Kidney (tissue), 14 donors: ENCODE data around the gene RHOU. TPM values are rescaled to one million over a fixed set of nuclear protein-coding genes. Genes with fewer than 3 reads are reported as not detected.

Experiments used
- DNase-seq, 5 donors: peaks; one replicate each; pipeline ENCODE4 v3.0.0-alpha.2; 2013 to 2020
- FAIRE-seq: peaks from 2 replicates; lab custom pipeline; 2012; peaks lifted over from hg19 to GRCh38; lab: Jason Lieb, UNC
- H3K27ac ChIP-seq, 2 donors: one replicate each; pipeline ENCODE4 v1.7.0; 2013; ENCODE audit warnings: low read depth in 2 of 2, low read length in 2 of 2, inconsistent platforms in 1 of 2
- H3K27me3 ChIP-seq: one replicate; pipeline ENCODE4 v1.7.1; 2013; ENCODE audit warnings: low read length, inconsistent platforms; ENCODE audit not compliant: control insufficient read depth, insufficient read depth
- H3K36me3 ChIP-seq, 3 donors: one replicate each; pipeline versions ENCODE4 v1.7.0 to v1.7.1; 2013; ENCODE audit warnings: low read length in 3 of 3, control low read depth in 1 of 3, inconsistent platforms in 1 of 3; ENCODE audit not compliant: insufficient read depth in 3 of 3, control insufficient read depth in 2 of 3
- H3K4me1 ChIP-seq, 3 donors: one replicate each; pipeline versions ENCODE4 v1.7.0 to v1.7.1; 2013; ENCODE audit warnings: low read length in 3 of 3, inconsistent platforms in 1 of 3, low read depth in 1 of 3; ENCODE audit not compliant: control insufficient read depth in 2 of 3, insufficient read depth in 2 of 3
- H3K4me3 ChIP-seq, 3 donors: one replicate each; pipeline versions ENCODE4 v1.7.0 to v1.8.1; 2013; ENCODE audit warnings: low read length in 3 of 3, control low read depth in 1 of 3, inconsistent platforms in 1 of 3
- H3K9ac ChIP-seq, 3 donors: one replicate each; pipeline versions ENCODE4 v1.7.0 to v1.7.1; 2013; ENCODE audit warnings: low read length in 3 of 3, control low read depth in 1 of 3, inconsistent platforms in 1 of 3
- H3K9me3 ChIP-seq, 3 donors: one replicate each; pipeline versions ENCODE4 v1.7.0 to v1.7.1; 2013; ENCODE audit warnings: low read length in 3 of 3, control low read depth in 1 of 3, inconsistent platforms in 1 of 3; ENCODE audit not compliant: control insufficient read depth in 2 of 3, insufficient read depth in 1 of 3
- intact Hi-C: fragments of 100-400 bp; cut with DNase I; formaldehyde crosslinking; loops from one replicate; pipeline ENCODE4 v1.11.1; 2022
- polyA plus RNA-seq: library from polyadenylated mRNA; stranded (reverse); fragments of 350-450 nt; fragmentation: Illumina TruSeq; extraction: RNeasy Lipid Tissue Mini Kit (QIAGEN cat#74804); gene quantifications from one replicate; pipeline ENCODE4 v1.2.3, GENCODE V29; 2014; ENCODE audit warnings: low read depth, low replicate concordance; ENCODE audit not compliant: insufficient read depth
- total RNA-seq: library from RNA; stranded (reverse); fragmentation: NEBNext Ultra II Directional; extraction: Animal tissue kit (Norgen Biotek cat#: 25700); gene quantifications from one replicate; pipeline ENCODE4 v1.2.1, GENCODE V29; 2021
- TF ChIP-seq, protein P1 (sequence below): IDR thresholded peaks from 3 replicates; pipeline ENCODE4 v1.5.1; 2012; ENCODE audit warnings: mild to moderate bottlenecking, moderate library complexity, borderline replicate concordance; ENCODE audit not compliant: insufficient read depth; ENCODE audit errors: extremely low read depth
- donor health status: control.
- donor health status: control.
- donor health status: control.
- donor health status: control.
- donor health status: control.
- donor health status: DM: yes; HTN: yes; CAD: no.
- donor health status: Normal renal cell carcinoma (clear cell type).

Gene RHOU
- total and polyA plus RNA-seq, 2 donors from 2014 or later: 4.7 to 22.1 TPM

DNA sequence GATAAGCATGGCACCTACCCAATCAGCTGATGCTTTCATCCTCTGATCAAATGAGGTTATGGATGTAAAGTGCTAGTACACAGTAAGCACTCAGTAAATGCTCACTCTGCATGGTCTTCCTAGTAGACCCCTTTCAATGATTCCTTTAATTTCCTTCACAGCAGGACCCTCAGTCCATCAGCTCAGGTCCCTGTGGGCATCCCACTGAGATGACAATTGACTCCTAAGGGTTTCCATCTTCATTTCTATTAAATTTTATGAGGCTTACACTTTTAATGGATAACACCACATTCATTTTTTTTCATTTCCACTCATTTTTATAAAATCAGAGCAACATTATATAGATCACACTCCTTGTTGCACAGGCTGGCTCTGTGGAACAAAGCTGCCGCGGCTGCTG, 12.8 kb downstream of the RHOU start:
- TF ChIP-seq, protein P1, sequence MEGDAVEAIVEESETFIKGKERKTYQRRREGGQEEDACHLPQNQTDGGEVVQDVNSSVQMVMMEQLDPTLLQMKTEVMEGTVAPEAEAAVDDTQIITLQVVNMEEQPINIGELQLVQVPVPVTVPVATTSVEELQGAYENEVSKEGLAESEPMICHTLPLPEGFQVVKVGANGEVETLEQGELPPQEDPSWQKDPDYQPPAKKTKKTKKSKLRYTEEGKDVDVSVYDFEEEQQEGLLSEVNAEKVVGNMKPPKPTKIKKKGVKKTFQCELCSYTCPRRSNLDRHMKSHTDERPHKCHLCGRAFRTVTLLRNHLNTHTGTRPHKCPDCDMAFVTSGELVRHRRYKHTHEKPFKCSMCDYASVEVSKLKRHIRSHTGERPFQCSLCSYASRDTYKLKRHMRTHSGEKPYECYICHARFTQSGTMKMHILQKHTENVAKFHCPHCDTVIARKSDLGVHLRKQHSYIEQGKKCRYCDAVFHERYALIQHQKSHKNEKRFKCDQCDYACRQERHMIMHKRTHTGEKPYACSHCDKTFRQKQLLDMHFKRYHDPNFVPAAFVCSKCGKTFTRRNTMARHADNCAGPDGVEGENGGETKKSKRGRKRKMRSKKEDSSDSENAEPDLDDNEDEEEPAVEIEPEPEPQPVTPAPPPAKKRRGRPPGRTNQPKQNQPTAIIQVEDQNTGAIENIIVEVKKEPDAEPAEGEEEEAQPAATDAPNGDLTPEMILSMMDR: no peak
- no peaks in the 10 kb centered on the region for H3K9me3 ChIP-seq
- DNase-seq (no peak), FAIRE-seq (no peak)
- no peak overlapping the region for H3K9ac ChIP-seq
- intact Hi-C loops: no loop called here
- H3K27ac ChIP-seq: no peak overlapping the region
- H3K4me3 ChIP-seq: no peak overlapping the region
- H3K27me3 ChIP-seq: no peaks in the 10 kb centered on the region
- no peaks in the 10 kb centered on the region for H3K36me3 ChIP-seq
- no peaks in the 10 kb centered on the region for H3K4me1 ChIP-seq

DNA sequence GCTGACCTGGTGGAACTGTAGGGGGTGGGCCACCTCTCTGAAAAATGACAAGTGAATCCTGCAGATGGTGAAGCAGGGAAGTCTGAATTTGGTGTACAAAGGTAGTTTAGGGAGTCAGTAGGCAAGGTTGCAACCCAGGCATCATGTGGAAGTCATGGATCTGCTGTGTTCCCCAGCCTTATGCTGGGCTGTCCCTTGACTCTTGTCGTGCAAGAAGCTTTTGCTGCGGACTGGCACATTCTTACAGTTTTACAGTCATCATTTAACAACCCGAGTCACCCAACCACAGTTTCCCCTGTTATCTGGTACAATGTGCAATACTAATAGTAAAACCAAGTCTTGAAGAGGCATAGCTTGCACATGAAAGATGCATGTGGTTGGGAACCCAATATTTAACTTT, 13.2 kb downstream of the RHOU start:
- intact Hi-C loops: no loop called here
- TF ChIP-seq, protein P1: no peak
- Histone ChIP-seq H3K9me3 (no peaks in the 10 kb centered on the region), H3K27me3 (no peaks in the 10 kb centered on the region), H3K4me3 (no peak overlapping the region), H3K4me1 (no peaks in the 10 kb centered on the region), H3K36me3 (no peaks in the 10 kb centered on the region), H3K9ac (no peak overlapping the region), H3K27ac (no peak overlapping the region)
- no peak for DNase-seq
- no peak for FAIRE-seq

DNA sequence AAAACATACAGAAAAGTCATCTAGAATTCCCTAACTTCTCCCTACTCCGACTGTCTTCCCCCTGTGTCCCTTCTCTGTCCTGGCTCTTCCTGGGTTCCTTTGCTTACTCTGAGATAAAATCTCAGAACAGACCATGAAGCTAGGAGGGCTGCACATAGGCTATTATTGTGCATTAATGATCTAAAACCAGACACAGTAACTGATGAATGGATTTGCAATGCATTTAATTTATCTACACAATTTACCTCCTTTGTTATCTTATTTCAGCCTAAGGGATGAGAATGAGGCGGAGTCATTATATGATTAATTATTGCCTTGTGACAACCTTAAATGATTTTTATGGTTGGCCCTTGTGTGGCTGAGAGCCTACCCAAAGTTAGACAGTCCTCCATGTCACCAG, 14.5 kb downstream of the RHOU start:
- Histone ChIP-seq H3K4me3 (no peak overlapping the region), H3K4me1 (no peaks in the 10 kb centered on the region), H3K27me3 (no peaks in the 10 kb centered on the region), H3K27ac (no peak overlapping the region), H3K9ac (no peak overlapping the region), H3K36me3 (no peaks in the 10 kb centered on the region), H3K9me3 (no peaks in the 10 kb centered on the region)
- DNase-seq (no peak), FAIRE-seq (no peak)
- TF ChIP-seq, protein P1: no peak
- intact Hi-C loops: no loop called here

DNA sequence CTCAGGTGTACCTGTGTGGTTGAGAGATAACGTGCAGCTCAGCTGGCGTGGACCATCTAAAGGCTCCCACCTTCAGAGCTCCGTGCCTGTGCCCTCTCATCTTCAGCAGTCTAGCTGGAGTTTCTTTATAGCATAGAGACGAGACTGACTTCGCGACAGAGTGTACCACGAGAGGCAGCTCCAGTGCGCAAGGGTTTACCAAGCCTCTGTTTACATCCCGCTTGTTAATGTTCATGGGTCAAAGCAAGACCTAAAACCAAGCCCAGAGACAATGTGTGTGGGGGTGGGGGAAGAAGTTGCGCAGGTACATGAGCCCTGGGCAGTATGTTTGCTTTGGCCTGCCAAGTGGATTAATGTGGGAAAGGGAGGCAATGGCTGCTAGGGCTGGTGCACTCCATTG, 15.6 kb downstream of the RHOU start:
- no peaks in the 10 kb centered on the region for H3K9me3 ChIP-seq
- H3K27me3 ChIP-seq: no peaks in the 10 kb centered on the region
- H3K27ac ChIP-seq: no peak overlapping the region
- DNase-seq (peak in 3 of 5 donors; percentile 16 to 34 (median 24)), FAIRE-seq (no peak)
- H3K4me1 ChIP-seq: no peaks in the 10 kb centered on the region
- intact Hi-C loops: no loop called here
- TF ChIP-seq, protein P1: no peak
- H3K4me3 ChIP-seq: no peak overlapping the region
- H3K36me3 ChIP-seq: no peaks in the 10 kb centered on the region
- H3K9ac ChIP-seq: no peak overlapping the region
